Uterus (tissue), 4 donors: Measurements from ENCODE around the gene VSX1. TPM values are rescaled to one million over a fixed set of nuclear protein-coding genes. Genes with fewer than 3 reads are reported as not detected.

Experiments used
- DNase-seq, 2 donors: peaks; one replicate each; pipeline ENCODE4 v3.0.0-alpha.2; 2019 to 2020
- H3K27ac ChIP-seq, 2 donors: fragments of 200-600 bp; sonication (generic); 1 replicate in 1 of 2; 2 replicates in 1 of 2; pipeline ENCODE4 v1.5.1; 2016 to 2018
- H3K27me3 ChIP-seq, 2 donors: fragments of 200-600 bp; sonication (generic); one replicate each; pipeline ENCODE4 v1.5.1; 2018 to 2019; ENCODE audit warnings: control low read depth in 1 of 2
- H3K36me3 ChIP-seq, 2 donors: fragments of 200-600 bp; sonication (generic); one replicate each; pipeline ENCODE4 v1.5.1; 2019; ENCODE audit warnings: control low read depth in 1 of 2
- H3K4me1 ChIP-seq, 2 donors: fragments of 200-600 bp; sonication (generic); one replicate each; pipeline ENCODE4 v1.5.1; 2018 to 2019; ENCODE audit warnings: control low read depth in 1 of 2
- H3K4me3 ChIP-seq, 2 donors: fragments of 200-600 bp; sonication (generic); 1 replicate in 1 of 2; 2 replicates in 1 of 2; pipeline ENCODE4 v1.5.1; 2018 to 2019; ENCODE audit warnings: mild to moderate bottlenecking in 1 of 2
- H3K9me3 ChIP-seq, 2 donors: fragments of 200-600 bp; sonication (generic); one replicate each; pipeline ENCODE4 v1.5.1; 2019; ENCODE audit warnings: control low read depth in 1 of 2
- POLR2A ChIP-seq, 2 donors: fragments of 450-650 bp; IDR thresholded peaks; one replicate each; pipeline ENCODE4 v1.6.1; 2016; ENCODE audit warnings: antibody characterized with exemption in 2 of 2, mild to moderate bottlenecking in 1 of 2, moderate library complexity in 1 of 2
- intact Hi-C: fragments of 100-400 bp; cut with DNase I; formaldehyde crosslinking; loops from one replicate; pipeline ENCODE4 v1.15.1; 2023; ENCODE audit warnings: low total_unique reads
- total RNA-seq, 4 donors: library from RNA; depleted of rRNA in 3 of 4; stranded (reverse); fragments of >200 nt in 3 of 4; gene quantifications; one replicate each; pipeline versions ENCODE4 v1.1.0 to v1.2.4, GENCODE V29; 2014 to 2023
- TF ChIP-seq, protein P1 (sequence below), 4 experiments: fragments of 200-600 bp in 2 of 4; fragments of 450-650 bp in 2 of 4; sonication (generic) in 2 of 4; IDR thresholded peaks; one replicate each; pipeline ENCODE4 v1.5.1; 2016 to 2019; ENCODE audit warnings: antibody characterized with exemption in 4 of 4, mild to moderate bottlenecking in 2 of 4, moderate library complexity in 1 of 4
- donor health status: DM: yes; HTN: yes; CAD: no.

VSX1 gene
- total RNA-seq, 4 donors from 2014 or later, result 0.18 TPM; not detected in 3

DNA sequence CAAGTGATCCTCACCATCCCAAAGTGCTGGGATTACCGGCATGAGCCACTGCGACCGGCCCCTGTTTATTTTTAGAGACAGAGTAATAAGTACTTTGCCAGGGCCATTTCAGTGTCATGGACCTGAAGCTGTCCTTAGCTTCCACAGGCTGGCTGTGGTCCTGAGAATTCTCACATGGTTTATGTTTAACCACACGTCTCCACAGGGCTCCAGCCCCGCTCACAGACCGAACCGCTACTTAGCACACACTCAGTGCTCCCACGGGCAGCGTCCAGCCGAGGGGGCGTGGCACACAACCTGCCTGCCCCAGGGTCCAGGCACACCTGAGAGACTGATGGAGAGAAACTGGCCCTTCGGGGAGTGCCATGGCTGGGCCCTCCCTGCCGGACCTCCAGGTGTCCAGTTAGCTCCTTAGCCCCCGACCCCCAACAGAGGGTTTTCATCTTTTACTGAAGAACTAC lies 35.7 kb downstream of the VSX1 start:
- DNase-seq, result no peak
- H3K27ac ChIP-seq, result no peak overlapping the region
- TF ChIP-seq, protein P1, sequence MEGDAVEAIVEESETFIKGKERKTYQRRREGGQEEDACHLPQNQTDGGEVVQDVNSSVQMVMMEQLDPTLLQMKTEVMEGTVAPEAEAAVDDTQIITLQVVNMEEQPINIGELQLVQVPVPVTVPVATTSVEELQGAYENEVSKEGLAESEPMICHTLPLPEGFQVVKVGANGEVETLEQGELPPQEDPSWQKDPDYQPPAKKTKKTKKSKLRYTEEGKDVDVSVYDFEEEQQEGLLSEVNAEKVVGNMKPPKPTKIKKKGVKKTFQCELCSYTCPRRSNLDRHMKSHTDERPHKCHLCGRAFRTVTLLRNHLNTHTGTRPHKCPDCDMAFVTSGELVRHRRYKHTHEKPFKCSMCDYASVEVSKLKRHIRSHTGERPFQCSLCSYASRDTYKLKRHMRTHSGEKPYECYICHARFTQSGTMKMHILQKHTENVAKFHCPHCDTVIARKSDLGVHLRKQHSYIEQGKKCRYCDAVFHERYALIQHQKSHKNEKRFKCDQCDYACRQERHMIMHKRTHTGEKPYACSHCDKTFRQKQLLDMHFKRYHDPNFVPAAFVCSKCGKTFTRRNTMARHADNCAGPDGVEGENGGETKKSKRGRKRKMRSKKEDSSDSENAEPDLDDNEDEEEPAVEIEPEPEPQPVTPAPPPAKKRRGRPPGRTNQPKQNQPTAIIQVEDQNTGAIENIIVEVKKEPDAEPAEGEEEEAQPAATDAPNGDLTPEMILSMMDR (IDR thresholded peaks at IDR 0.05), result no peak
- no peak for TF ChIP-seq POLR2A (IDR thresholded peaks at IDR 0.05)
- no peaks in the 10 kb centered on the region for H3K36me3 ChIP-seq
- H3K9me3 ChIP-seq, result no peaks in the 10 kb centered on the region
- peaks cover 0 to 6% of the 10 kb centered on the region in 2 donors for H3K4me1 ChIP-seq
- no peak overlapping the region for H3K4me3 ChIP-seq
- H3K27me3 ChIP-seq, result no peaks in the 10 kb centered on the region
- intact Hi-C loops, result no loop called here

DNA sequence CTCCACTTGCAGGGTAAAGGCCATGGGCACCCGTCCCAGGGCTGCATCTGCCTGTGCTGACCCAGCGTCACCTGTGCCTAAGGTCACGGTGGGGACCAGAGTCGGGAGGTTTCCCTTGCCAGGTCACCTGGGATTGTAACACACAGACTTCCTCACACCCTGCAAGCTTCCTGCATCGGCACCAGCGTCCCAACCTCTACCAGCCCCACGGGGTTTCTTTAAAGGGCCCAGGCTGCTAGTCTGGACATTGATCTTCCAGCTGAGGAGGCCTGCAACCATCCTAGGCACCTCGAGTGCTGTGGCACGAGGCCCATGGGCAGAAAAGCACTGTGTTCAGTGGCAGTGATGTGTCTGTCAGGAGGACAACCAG lies 36.6 kb downstream of the VSX1 start:
- no peak for DNase-seq
- Histone ChIP-seq H3K4me1 (peaks cover 4 to 12% of the 10 kb centered on the region in 2 donors), H3K27me3 (no peaks in the 10 kb centered on the region), H3K4me3 (no peak overlapping the region), H3K27ac (no peak overlapping the region), H3K36me3 (no peaks in the 10 kb centered on the region), H3K9me3 (no peaks in the 10 kb centered on the region)
- intact Hi-C loops, result no loop called here
- no peak for TF ChIP-seq POLR2A (IDR thresholded peaks at IDR 0.05)
- TF ChIP-seq, protein P1 (IDR thresholded peaks at IDR 0.05), result no peak

DNA sequence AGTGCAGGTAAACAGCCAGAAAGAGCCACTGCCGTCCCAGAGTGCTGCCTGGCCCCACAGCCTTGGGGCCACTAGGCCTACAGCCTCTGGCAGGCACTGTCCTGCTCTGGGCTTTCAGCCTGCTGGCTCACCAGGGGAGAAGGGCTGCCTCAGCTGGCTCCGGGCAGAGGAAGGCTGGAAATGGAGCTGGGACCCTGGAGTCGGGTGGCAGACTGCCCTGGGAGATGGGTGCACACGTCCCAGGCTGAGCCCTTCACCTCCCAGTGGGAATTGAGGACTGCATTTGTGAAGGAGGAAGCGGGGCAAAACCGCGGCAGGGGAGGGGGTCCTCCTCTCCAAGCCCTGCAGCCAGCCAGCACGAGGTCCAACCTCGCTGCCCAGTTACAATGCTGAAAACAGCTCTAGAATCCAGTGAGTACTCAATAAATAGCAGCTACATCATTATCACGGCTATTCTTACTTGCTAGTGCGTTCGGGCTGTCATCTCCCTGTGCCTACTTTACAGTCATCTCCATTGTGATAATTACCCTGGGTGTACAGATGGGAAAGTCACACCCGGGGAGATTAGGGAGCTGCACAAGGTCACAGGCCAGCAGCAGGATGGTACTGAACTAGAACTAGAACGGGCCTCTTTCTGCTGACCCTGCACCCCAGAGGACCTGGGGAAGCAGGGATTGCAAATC lies 37.1 kb downstream of the VSX1 start:
- no peak for DNase-seq
- peaks cover 10 to 13% of the 10 kb centered on the region in 2 donors for H3K4me1 ChIP-seq
- no peak overlapping the region for H3K4me3 ChIP-seq
- no peaks in the 10 kb centered on the region for H3K9me3 ChIP-seq
- H3K27me3 ChIP-seq, result no peaks in the 10 kb centered on the region
- TF ChIP-seq POLR2A (IDR thresholded peaks at IDR 0.05), result no peak
- TF ChIP-seq, protein P1 (IDR thresholded peaks at IDR 0.05), result no peak
- H3K36me3 ChIP-seq, result no peaks in the 10 kb centered on the region
- intact Hi-C loops, result no loop called here
- no peak overlapping the region for H3K27ac ChIP-seq

DNA sequence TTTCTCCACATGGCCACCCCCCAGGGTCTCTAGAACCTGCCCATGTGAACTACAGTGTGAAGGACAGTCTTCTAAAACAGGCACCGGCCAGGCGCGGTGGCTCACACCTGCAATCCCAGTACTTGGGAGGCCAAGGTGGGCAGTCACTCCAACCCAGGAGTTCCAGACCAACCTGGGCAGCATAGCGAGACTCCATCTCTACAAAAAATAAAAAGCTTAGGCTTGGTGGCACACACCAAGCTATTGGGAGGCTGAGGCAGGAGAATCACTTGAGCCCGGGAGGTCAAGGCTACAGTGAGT lies 37.7 kb downstream of the VSX1 start:
- H3K9me3 ChIP-seq, result no peaks in the 10 kb centered on the region
- intact Hi-C loops, result no loop called here
- H3K36me3 ChIP-seq, result no peaks in the 10 kb centered on the region
- DNase-seq, result no peak
- TF ChIP-seq, protein P1 (IDR thresholded peaks at IDR 0.05), result no peak
- TF ChIP-seq POLR2A (IDR thresholded peaks at IDR 0.05), result no peak
- H3K27me3 ChIP-seq, result no peaks in the 10 kb centered on the region
- peaks cover 15 to 16% of the 10 kb centered on the region in 2 donors for H3K4me1 ChIP-seq
- no peak overlapping the region for H3K4me3 ChIP-seq
- H3K27ac ChIP-seq, result no peak overlapping the region

DNA sequence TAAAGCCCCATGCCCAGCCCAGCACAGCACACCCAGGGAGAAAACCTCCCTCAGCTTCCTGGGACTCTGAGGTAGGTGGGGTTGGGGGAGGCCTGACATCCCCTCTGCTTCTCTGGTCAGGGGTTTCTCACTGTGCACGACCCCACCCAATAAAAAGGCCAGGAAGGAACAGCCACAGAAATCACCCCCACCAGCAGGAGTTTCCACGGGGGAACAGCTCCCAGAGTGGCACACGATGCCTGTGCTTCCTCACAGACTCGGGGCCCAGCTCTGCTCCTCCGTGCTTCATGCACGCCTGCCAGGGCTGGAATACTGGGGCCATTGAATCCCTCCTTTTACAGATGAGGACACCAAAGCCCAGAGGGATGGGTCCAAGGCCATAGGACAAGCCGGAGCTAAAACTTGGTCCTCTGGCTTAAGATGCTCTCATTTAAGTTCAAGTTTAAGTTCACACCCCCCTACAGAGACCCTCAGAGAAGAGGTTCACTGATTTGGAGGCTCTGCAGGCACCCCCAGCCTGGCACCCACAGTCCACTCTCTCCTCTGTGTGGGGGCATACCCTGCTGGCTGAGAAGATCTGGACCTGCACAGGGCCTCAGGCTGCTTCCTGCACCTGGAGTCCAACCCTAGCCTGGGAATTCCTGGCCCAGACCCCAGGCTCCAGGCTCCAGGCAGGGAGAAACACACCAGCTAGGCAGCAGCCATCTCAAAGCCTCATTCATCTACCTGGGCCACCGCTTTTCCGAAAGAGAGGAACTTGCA lies 38.3 kb downstream of the VSX1 start:
- H3K36me3 ChIP-seq, result no peaks in the 10 kb centered on the region
- no peak for DNase-seq
- intact Hi-C loops, result no loop called here
- H3K27ac ChIP-seq, result peak overlapping the region; percentile 42 to 62
- H3K4me1 ChIP-seq, result peaks cover 17 to 18% of the 10 kb centered on the region in 2 donors
- TF ChIP-seq POLR2A (IDR thresholded peaks at IDR 0.05), result no peak
- TF ChIP-seq, protein P1 (IDR thresholded peaks at IDR 0.05), result no peak
- H3K4me3 ChIP-seq, result no peak overlapping the region
- H3K9me3 ChIP-seq, result no peaks in the 10 kb centered on the region
- H3K27me3 ChIP-seq, result no peaks in the 10 kb centered on the region
